Measurements from ENCODE around the gene ANLN. TPM values are rescaled to one million over a fixed set of nuclear protein-coding genes. Genes with fewer than 3 reads are reported as not detected.

Gene ANLN
- total and polyA plus RNA-seq, 7 donors = 2.4 to 16.9 (median 4.6) TPM

DNA sequence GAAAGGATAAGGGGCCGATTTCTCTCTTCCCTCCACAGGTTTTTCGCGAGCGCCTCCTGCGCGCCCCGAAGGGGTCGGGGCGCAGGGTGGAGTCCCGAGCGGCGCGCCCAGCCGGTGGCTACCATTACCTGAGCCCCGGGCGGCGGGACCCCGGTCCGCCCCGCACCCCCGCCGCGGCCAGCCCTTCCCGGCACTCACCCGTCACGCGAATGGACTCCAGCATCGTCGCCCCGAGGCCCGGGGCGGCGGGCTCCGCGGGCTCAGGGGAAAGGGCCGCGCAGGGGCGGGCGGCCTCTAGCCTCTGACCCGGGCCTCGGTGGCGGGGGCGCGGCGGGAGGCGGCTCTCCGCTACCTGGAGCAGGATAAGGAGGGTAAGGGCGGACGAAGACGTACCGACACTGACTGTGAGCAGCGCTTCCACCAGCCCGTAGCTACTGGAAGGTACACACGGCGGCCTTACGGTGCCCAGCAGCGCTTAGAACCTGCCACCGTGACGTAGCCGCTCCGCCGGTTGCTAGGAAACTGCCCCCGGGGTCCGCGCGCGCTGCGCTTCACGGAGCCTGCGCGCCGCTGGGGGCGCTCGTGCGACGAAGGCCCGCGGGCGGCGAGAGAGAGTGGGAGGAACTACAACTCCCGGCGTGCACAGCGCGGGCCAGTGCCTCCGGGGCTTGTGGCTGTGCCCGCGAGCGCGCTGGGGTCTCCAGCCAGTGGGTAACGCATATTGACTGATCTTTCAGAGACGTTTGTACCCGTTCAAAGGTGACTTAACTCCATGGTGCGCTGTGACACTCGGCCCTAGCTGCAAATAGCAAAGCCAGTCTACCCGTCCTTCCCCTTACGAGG is 22.7 kb upstream of the ANLN start:
- Histone ChIP-seq H3K9me3 (no peaks in the 10 kb centered on the region), H3K4me3 (peak overlapping the region; percentile 58 to 89 (median 79)), H3K4me1 (peaks cover 0 to 15% (median 4%) of the 10 kb centered on the region in 4 donors), H3K36me3 (no peaks in the 10 kb centered on the region), H3K27ac (peak overlapping the region; percentile 70 to 80 (median 76)), H3K27me3 (no peaks in the 10 kb centered on the region)
- DNase-seq = peak; percentile 92
- WGBS, 2 donors = 1% methylated on average over 96 of the region's 96 CpGs
- no peak for TF ChIP-seq EP300 (IDR thresholded peaks at IDR 0.05)
- peak; percentile 78 to 90 (median 88) for TF ChIP-seq CTCF (IDR thresholded peaks at IDR 0.05)
- peak in 2 of 4 donors; percentile 31 to 50 for TF ChIP-seq POLR2AphosphoS5 (IDR thresholded peaks at IDR 0.05)
- intact Hi-C loops (cut with DNase I) = loop anchor here (1.0 kb wide), 1 partner anchor 22 kb away; the partner anchor contains the start of gene ANLN

DNA sequence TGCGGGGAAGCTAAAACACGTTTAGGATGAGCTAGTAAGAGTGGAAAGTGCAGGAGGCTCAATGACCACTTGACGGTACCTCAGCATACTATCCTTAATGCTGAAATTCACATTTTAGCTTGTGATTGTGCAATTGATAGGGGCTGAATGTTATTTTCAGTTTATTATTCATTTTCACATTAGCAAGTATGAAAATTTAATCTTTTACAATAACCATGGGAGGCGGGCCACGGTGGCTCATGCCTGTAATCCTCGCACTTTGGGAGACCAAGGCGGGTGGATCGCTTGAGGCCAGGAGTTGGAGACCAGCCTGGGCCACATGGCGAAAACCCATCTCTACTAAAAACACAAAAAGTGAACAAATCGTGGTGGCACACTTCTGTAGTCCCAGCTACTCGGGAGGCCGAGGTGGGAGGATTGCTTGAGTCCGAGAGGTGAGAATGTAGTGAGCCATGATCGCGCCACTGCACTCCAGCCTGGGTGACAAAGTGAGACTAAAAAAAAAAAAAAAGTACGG is 22.0 kb upstream of the ANLN start:
- intact Hi-C loops (cut with DNase I) = loop anchor here (1.0 kb wide), 1 partner anchor 22 kb away; the partner anchor contains the start of gene ANLN
- Histone ChIP-seq H3K36me3 (no peaks in the 10 kb centered on the region), H3K4me3 (peak overlapping the region; percentile 58 to 89 (median 79)), H3K27me3 (no peaks in the 10 kb centered on the region), H3K9me3 (no peaks in the 10 kb centered on the region), H3K4me1 (peaks cover 0 to 15% (median 4%) of the 10 kb centered on the region in 4 donors), H3K27ac (peak overlapping the region; percentile 70 to 80 (median 76))
- no peak for TF ChIP-seq POLR2A (IDR thresholded peaks at IDR 0.05)
- TF ChIP-seq CTCF (IDR thresholded peaks at IDR 0.05) = no peak
- no peak for TF ChIP-seq EP300 (IDR thresholded peaks at IDR 0.05)
- TF ChIP-seq POLR2AphosphoS5 (IDR thresholded peaks at IDR 0.05) = no peak
- 60 to 72% methylated on average over 16 of the region's 16 CpGs for WGBS, 2 donors
- DNase-seq = no peak

- Histone ChIP-seq H3K4me1 (peaks cover 0 to 15% (median 4%) of the 10 kb centered on the region in 4 donors), H3K27ac (no peak overlapping the region), H3K36me3 (no peaks in the 10 kb centered on the region), H3K27me3 (no peaks in the 10 kb centered on the region), H3K4me3 (no peak overlapping the region), H3K9me3 (no peaks in the 10 kb centered on the region)
- no peak for DNase-seq
- no peak for TF ChIP-seq POLR2AphosphoS5 (IDR thresholded peaks at IDR 0.05)
- no peak for TF ChIP-seq POLR2A (IDR thresholded peaks at IDR 0.05)
- no peak for TF ChIP-seq EP300 (IDR thresholded peaks at IDR 0.05)
- TF ChIP-seq CTCF (IDR thresholded peaks at IDR 0.05) = no peak
- 81 to 83% methylated on average over 3 of the region's 3 CpGs for WGBS, 2 donors
- intact Hi-C loops (cut with DNase I) = no loop called here
Measured at GRCh38 chr7:36368496-36368895, 21.2 kb upstream of the ANLN start.

- intact Hi-C loops (cut with DNase I) = no loop called here
- DNase-seq = no peak
- no peak overlapping the region for H3K4me3 ChIP-seq
- no peaks in the 10 kb centered on the region for H3K9me3 ChIP-seq
- peaks cover 0 to 15% (median 4%) of the 10 kb centered on the region in 4 donors for H3K4me1 ChIP-seq
- 93 to 94% methylated on average over 1 of the region's 1 CpG for WGBS, 2 donors
- no peaks in the 10 kb centered on the region for H3K27me3 ChIP-seq
- no peak overlapping the region for H3K27ac ChIP-seq
- TF ChIP-seq CTCF (IDR thresholded peaks at IDR 0.05) = no peak
- no peak for TF ChIP-seq POLR2AphosphoS5 (IDR thresholded peaks at IDR 0.05)
- no peak for TF ChIP-seq EP300 (IDR thresholded peaks at IDR 0.05)
- no peak for TF ChIP-seq POLR2A (IDR thresholded peaks at IDR 0.05)
- no peaks in the 10 kb centered on the region for H3K36me3 ChIP-seq
Measured at GRCh38 chr7:36369171-36369570, 20.5 kb upstream of the ANLN start.

All from sigmoid colon (tissue), 7 donors.